HepG2 (cell line): Measurements from ENCODE around the gene NAB1. TPM values are rescaled to one million over a fixed set of nuclear protein-coding genes. Genes with fewer than 3 reads are reported as not detected.

Experiments
- ATAC-seq: fragments of 200-7000 bp; cut with Tn5 transposase; 3 replicates; pipeline ENCODE4 v1.9.1; 2020; ENCODE audit warnings: mild to moderate bottlenecking, moderate library complexity
- BruUV-seq: library from RNA; stranded (reverse); fragments of 400-500 nt; replicated peaks from 2 replicates; lab custom pipeline; 2021; lab: Mats Ljungman, UMichigan
- CTCF ChIA-PET: fragments of 300-600 bp; formaldehyde crosslinking; extraction: SDS; loops from one replicate; lab custom pipeline; 2021; ENCODE audit warnings: low total read pairs, inconsistent platforms, low intra/inter-chr PET ratio; lab: Yijun Ruan, JAX
- POLR2A ChIA-PET: fragments of 350-600 bp; sonication (Branson Sonifier 250); formaldehyde crosslinking; loops from one replicate; lab custom pipeline; 2020; ENCODE audit warnings: antibody characterized with exemption, inconsistent platforms; lab: Yijun Ruan, JAX
- DNase-seq: peaks from one replicate; pipeline ENCODE4 v3.0.0-alpha.2; 2015; ENCODE audit warnings: low spot score
- FAIRE-seq: peaks from 3 replicates; lab custom pipeline; 2011; peaks lifted over from hg19 to GRCh38; lab: Jason Lieb, UNC
- H2AFZ ChIP-seq: one replicate; pipeline ENCODE4 v1.6.1; 2011; ENCODE audit warnings: low read length, inconsistent platforms
- H3K27ac ChIP-seq: fragments of 300-600 bp; 3 replicates; pipeline ENCODE4 v1.8.0; 2011; ENCODE audit warnings: mixed run types, mild to moderate bottlenecking, mixed read lengths, low read length, inconsistent platforms; ENCODE audit not compliant: insufficient read depth; ENCODE audit errors: extremely low read length
- H3K27me3 ChIP-seq, 2 experiments: fragments of 200-600 bp in 1 of 2; 2 replicates in 1 of 2; 3 replicates in 1 of 2; pipeline versions ENCODE4 v1.6.0 to v1.8.0; 2011; ENCODE audit warnings: low read length in 2 of 2, mild to moderate bottlenecking in 2 of 2, moderate library complexity in 2 of 2, inconsistent platforms in 1 of 2; ENCODE audit not compliant: insufficient read depth in 2 of 2, control insufficient read depth in 1 of 2
- H3K36me3 ChIP-seq, 2 experiments: fragments of 200-600 bp in 1 of 2; replicated peaks in 1 of 2; 2 replicates in 1 of 2; 3 replicates in 1 of 2; pipeline versions ENCODE4 v1.5.1 to v1.8.0; 2011; ENCODE audit warnings: low read length in 2 of 2, inconsistent platforms in 1 of 2; ENCODE audit not compliant: insufficient read depth in 2 of 2, control insufficient read depth in 1 of 2
- H3K4me1 ChIP-seq: 2 replicates; pipeline ENCODE4 v1.5.1; 2012; ENCODE audit warnings: low read length, inconsistent platforms; ENCODE audit not compliant: insufficient read depth
- H3K4me2 ChIP-seq: 2 replicates; pipeline ENCODE4 v1.6.0; 2011; ENCODE audit warnings: low read depth, low read length, inconsistent platforms
- H3K4me3 ChIP-seq, 3 experiments: fragments of 200-600 bp in 1 of 3; sonication (generic), shearing (Covaris generic) in 1 of 3; replicated peaks in 1 of 3; 2 replicates each; pipeline ENCODE4 v1.5.1; 2011 to 2016; ENCODE audit warnings: low read length in 3 of 3, inconsistent platforms in 2 of 3, low read depth in 2 of 3, mild to moderate bottlenecking in 2 of 3, control low read depth in 1 of 3, mixed read lengths in 1 of 3; ENCODE audit not compliant: insufficient read depth in 1 of 3
- H3K79me2 ChIP-seq: one replicate; pipeline ENCODE4 v1.6.1; 2011; ENCODE audit warnings: low read length, inconsistent platforms; ENCODE audit not compliant: insufficient read depth
- H3K9ac ChIP-seq: 2 replicates; pipeline ENCODE4 v1.6.0; 2011; ENCODE audit warnings: mild to moderate bottlenecking, low read depth, low read length, inconsistent platforms; ENCODE audit not compliant: insufficient read depth
- H3K9me3 ChIP-seq: 2 replicates; pipeline ENCODE4 v1.5.1; 2012; ENCODE audit warnings: mild to moderate bottlenecking, low read length
- H4K20me1 ChIP-seq: 2 replicates; pipeline ENCODE4 v1.6.0; 2011; ENCODE audit warnings: inconsistent platforms, mild to moderate bottlenecking, low read length, moderate library complexity; ENCODE audit not compliant: insufficient read depth
- FLYWCH1 ChIP-seq: sonication (generic); formaldehyde crosslinking; IDR thresholded peaks from 2 replicates; pipeline ENCODE4 v1.8.1; 2023; ENCODE audit warnings: mild to moderate bottlenecking, missing genetic modification reagents
- HOXA9 ChIP-seq: sonication (generic); formaldehyde crosslinking; IDR thresholded peaks from 2 replicates; pipeline ENCODE4 v1.8.1; 2022; ENCODE audit warnings: missing genetic modification reagents, mild to moderate bottlenecking, moderate library complexity, borderline replicate concordance
- MAX ChIP-seq: IDR thresholded peaks from 2 replicates; pipeline ENCODE4 v1.6.1; 2012; ENCODE audit warnings: inconsistent platforms
- SMARCE1 ChIP-seq: fragments of 450-650 bp; IDR thresholded peaks from 2 replicates; pipeline ENCODE4 v1.6.1; 2017; ENCODE audit warnings: borderline replicate concordance
- SRF ChIP-seq: IDR thresholded peaks from 2 replicates; pipeline ENCODE4 v1.6.1; 2011; ENCODE audit warnings: mild to moderate bottlenecking, low read depth, low read length, moderate library complexity
- ZNF18 ChIP-seq: sonication (generic); formaldehyde crosslinking; IDR thresholded peaks from 2 replicates; pipeline ENCODE4 v1.8.0; 2022; ENCODE audit warnings: mild to moderate bottlenecking, missing genetic modification reagents; ENCODE audit not compliant: insufficient replicate concordance
- ZSCAN30 ChIP-seq: sonication (generic); formaldehyde crosslinking; IDR thresholded peaks from 2 replicates; pipeline ENCODE4 v1.5.0; 2020; ENCODE audit warnings: mild to moderate bottlenecking, missing genetic modification reagents
- WGBS: methylation state at CpG from one replicate; pipeline ENCODE4 v1.1.6; 2017; ENCODE audit warnings: low lambda C conversion rate; 5-methylcytosine and 5-hydroxymethylcytosine counted together
- in situ Hi-C: cut with HindIII; loops from 2 replicates; pipeline ENCODE4 v1.10.0; 2017; ENCODE audit warnings: low pct_unique_long_range_greater_than_20kb; ENCODE audit not compliant: extremely low pct_ligation_motif_present
- intact Hi-C: fragments of 100-400 bp; cut with micrococcal nuclease; formaldehyde crosslinking; loops from one replicate; pipeline ENCODE4 v1.10.0; 2022; ENCODE audit not compliant: unreplicated experiment
- polyA plus RNA-seq, 8 experiments: library from polyadenylated mRNA; depleted of rRNA in 3 of 8; stranded (reverse) in 7 of 8; unstranded in 1 of 8; fragments of >200 nt; fragmentation: Illumina TruSeq in 4 of 8; extraction: Trizol in 4 of 8; gene quantifications; 2 replicates each; pipeline versions ENCODE4 v1.2.1 to v1.2.3, GENCODE V29; 2011 to 2016; ENCODE audit warnings: low read depth in 4 of 8, missing spikeins in 1 of 8, mixed read lengths in 1 of 8; ENCODE audit not compliant: insufficient read depth in 1 of 8
- total RNA-seq, 5 experiments: library from RNA; depleted of rRNA; stranded (reverse); fragments of >200 nt; fragmentation: Illumina TruSeq; extraction: Trizol; gene quantifications; 2 replicates each; pipeline ENCODE4 v1.2.3, GENCODE V29; 2016; ENCODE audit warnings: low read depth in 1 of 5

NAB1 gene
- total and polyA plus RNA-seq, 2 of the 13 experiments (the other 11 are each of a cell fraction or from before 2014, with no cell fraction given) = 24.5 to 46.0 TPM

GRCh38 chr2:190716176-190716807 lies 67.4 kb downstream of the NAB1 start:
- Histone ChIP-seq H3K4me1 (no peaks in the 10 kb centered on the region), H3K4me2 (no peak overlapping the region), H3K4me3 (no peak overlapping the region), H3K79me2 (no peaks in the 10 kb centered on the region), H3K27ac (no peak overlapping the region), H3K36me3 (no peaks in the 10 kb centered on the region), H3K27me3 (peaks cover 0 to 2% of the 10 kb centered on the region in 2 experiments; a peak in 2 of 5 replicates), H3K9me3 (no peaks in the 10 kb centered on the region), H3K9ac (no peak overlapping the region), H4K20me1 (no peaks in the 10 kb centered on the region), H2AFZ (no peak overlapping the region)
- ChIA-PET POLR2A (no interaction called here), CTCF (no interaction called here)
- in situ Hi-C loops = no loop called here
- intact Hi-C loops = no loop called here
- WGBS = 61% methylated on average over 1 of the region's 1 CpG
- peak; percentile 47; the same call in 2 of the 3 replicates for ATAC-seq
- no peak for FAIRE-seq
- TF ChIP-seq FLYWCH1 (no peak), ZNF18 (no peak), HOXA9 (CRISPR knock-in tag) (no peak), SMARCE1 (no peak), MAX (no peak)
- BruUV-seq = no TSS peak
- no peak for DNase-seq

GRCh38 chr2:190717306-190717705 lies 68.4 kb downstream of the NAB1 start:
- no peaks in the 10 kb centered on the region for H4K20me1 ChIP-seq
- no TSS peak for BruUV-seq
- in situ Hi-C loops = no loop called here
- H3K27ac ChIP-seq = no peak overlapping the region
- FAIRE-seq (no peak), ATAC-seq (no peak), DNase-seq (no peak)
- H3K36me3 ChIP-seq = no peaks in the 10 kb centered on the region
- intact Hi-C loops = no loop called here
- H3K79me2 ChIP-seq = no peaks in the 10 kb centered on the region
- H3K9me3 ChIP-seq = no peaks in the 10 kb centered on the region
- CTCF ChIA-PET = no interaction called here
- no peak overlapping the region for H3K4me3 ChIP-seq
- no peak overlapping the region for H3K4me2 ChIP-seq
- no peak overlapping the region for H3K9ac ChIP-seq
- POLR2A ChIA-PET = no interaction called here
- H2AFZ ChIP-seq = no peak overlapping the region
- TF ChIP-seq ZSCAN30 (CRISPR knock-in tag) = no peak
- no peak for TF ChIP-seq SRF
- H3K4me1 ChIP-seq = no peaks in the 10 kb centered on the region
- 70% methylated on average over 3 of the region's 3 CpGs for WGBS
- peaks cover 2 to 4% of the 10 kb centered on the region in 2 experiments; a peak in 2 of 5 replicates for H3K27me3 ChIP-seq
